ENCODE data around the gene TMEM147.

DNA sequence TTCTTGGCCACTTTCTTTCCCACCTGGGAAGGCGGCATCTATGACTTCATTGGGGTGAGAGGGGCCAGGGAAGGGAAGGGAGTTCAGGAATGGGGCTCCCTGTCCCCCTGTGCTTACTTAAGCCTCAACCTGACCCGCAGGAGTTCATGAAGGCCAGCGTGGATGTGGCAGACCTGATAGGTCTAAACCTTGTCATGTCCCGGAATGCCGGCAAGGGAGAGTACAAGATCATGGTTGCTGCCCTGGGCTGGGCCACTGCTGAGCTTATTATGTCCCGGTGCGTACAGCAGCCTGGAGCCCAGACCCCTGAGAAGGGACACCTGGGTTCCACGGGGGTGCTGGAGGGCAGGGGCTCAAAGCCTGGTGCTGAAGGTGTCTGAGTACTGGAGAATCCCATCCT, 1.1 kb downstream of the TMEM147 start:
- TF ChIP-seq CTCF (IDR thresholded peaks at IDR 0.05 in 2 of 3, conservative IDR thresholded peaks at IDR 0.05 in 1 of 3; ENCODE audit: control insufficient read depth in 2 of 3, extremely low read depth in 1 of 3, insufficient read depth in 1 of 3, low read depth in 3 of 3, low read length in 3 of 3) (no peak), MXI1 (IDR thresholded peaks at IDR 0.05; ENCODE audit: low read depth, low read length) (no peak), CEBPB (IDR thresholded peaks at IDR 0.05; ENCODE audit: borderline replicate concordance in 1 of 2, low read depth in 2 of 2, low read length in 2 of 2) (no peak), ZZZ3 (IDR thresholded peaks at IDR 0.05; ENCODE audit: control insufficient read depth, insufficient read length, low read depth) (no peak), ZNF622 (IDR thresholded peaks at IDR 0.05) (no peak), EZH2 (IDR thresholded peaks at IDR 0.05; ENCODE audit: borderline replicate concordance, control insufficient read depth, low read depth, low read length) (no peak), GABPA (IDR thresholded peaks at IDR 0.05; ENCODE audit: low read depth) (no peak), ZNF274 (IDR thresholded peaks at IDR 0.05; ENCODE audit: insufficient read depth, insufficient read length) (no peak), USF2 (IDR thresholded peaks at IDR 0.05; ENCODE audit: borderline replicate concordance, low read depth, low read length) (no peak), ZNF24 (IDR thresholded peaks at IDR 0.05) (no peak), SPI1 (IDR thresholded peaks at IDR 0.05; ENCODE audit: borderline replicate concordance, insufficient read depth, low read depth, low read length) (no peak), PKNOX1 (IDR thresholded peaks at IDR 0.05) (no peak)

Data from GM12878 (cell line).